ENCODE results near the gene LYSMD2. TPM values are rescaled to one million over a fixed set of nuclear protein-coding genes. Genes with fewer than 3 reads are reported as not detected.

LYSMD2 gene
- total and polyA plus RNA-seq, 9 donors = 5.9 to 8.1 (median 6.8) TPM

DNA sequence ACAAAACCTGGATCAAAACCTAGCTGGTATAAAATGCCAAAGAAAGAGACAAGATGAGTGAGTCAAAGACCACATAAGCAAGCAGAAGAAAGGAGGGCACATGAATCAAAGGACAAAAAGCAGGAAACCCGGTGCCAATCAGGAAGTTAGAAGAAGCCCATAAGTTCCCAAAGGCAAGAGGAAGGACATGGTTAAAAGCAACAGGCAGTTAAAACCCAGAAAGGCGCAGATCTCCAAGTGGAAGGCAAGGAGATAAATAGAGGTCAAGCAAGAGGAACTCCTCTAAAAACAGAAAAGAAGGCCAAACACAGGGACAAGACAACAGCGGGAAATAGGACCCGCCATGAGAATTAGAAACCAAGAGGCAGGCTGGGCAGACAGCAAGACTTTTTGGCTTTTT lies 18.3 kb upstream of the LYSMD2 start:
- H3K9me3 ChIP-seq (replicated peaks; ENCODE audit: control insufficient read depth, low read depth, low read length) = peaks cover 2% of the 10 kb centered on the region
- H3K27me3 ChIP-seq (ENCODE audit: control insufficient read depth, insufficient read depth, low read length) = peaks cover 7% of the 10 kb centered on the region
- H3K4me3 ChIP-seq (ENCODE audit: low read length) = no peak overlapping the region
- H3K36me3 ChIP-seq (ENCODE audit: control insufficient read depth, insufficient read depth, low read length) = no peaks in the 10 kb centered on the region
- no peak for DNase-seq
- H3K27ac ChIP-seq (ENCODE audit: low read length) = no peak overlapping the region
- WGBS (ENCODE audit: insufficient coverage) = 63% methylated on average over 3 of the region's 4 CpGs
- H3K4me1 ChIP-seq (ENCODE audit: control insufficient read depth, insufficient read depth, low read length) = peaks cover 17% of the 10 kb centered on the region

DNA sequence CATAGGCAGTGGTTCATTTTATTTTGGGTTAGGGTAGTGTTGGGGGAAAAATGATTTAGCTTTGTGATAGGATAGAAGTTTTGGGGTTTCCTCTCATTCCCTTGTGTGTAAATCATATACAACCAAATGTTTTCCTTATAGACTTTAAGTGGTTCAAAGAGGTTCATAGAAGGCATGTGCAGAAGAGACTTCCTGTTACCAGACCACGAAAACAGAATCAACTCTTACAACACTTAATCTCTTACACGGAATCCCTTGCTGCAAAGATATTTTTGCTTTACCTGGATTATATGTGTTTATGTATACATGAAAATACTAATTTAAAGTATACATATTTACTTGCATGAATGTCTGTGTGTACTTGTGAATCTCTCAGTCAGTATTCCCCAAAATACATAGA lies 16.8 kb upstream of the LYSMD2 start:
- Histone ChIP-seq H3K9me3 (replicated peaks; ENCODE audit: control insufficient read depth, low read depth, low read length) (no peaks in the 10 kb centered on the region), H3K27ac (ENCODE audit: low read length) (no peak overlapping the region), H3K4me3 (ENCODE audit: low read length) (no peak overlapping the region), H3K4me1 (ENCODE audit: control insufficient read depth, insufficient read depth, low read length) (peaks cover 16% of the 10 kb centered on the region), H3K27me3 (ENCODE audit: control insufficient read depth, insufficient read depth, low read length) (peaks cover 19% of the 10 kb centered on the region), H3K36me3 (ENCODE audit: control insufficient read depth, insufficient read depth, low read length) (no peaks in the 10 kb centered on the region)
- no CpG with 5 or more reads among the region's 2 CpGs for WGBS (ENCODE audit: insufficient coverage)
- no peak for DNase-seq

DNA sequence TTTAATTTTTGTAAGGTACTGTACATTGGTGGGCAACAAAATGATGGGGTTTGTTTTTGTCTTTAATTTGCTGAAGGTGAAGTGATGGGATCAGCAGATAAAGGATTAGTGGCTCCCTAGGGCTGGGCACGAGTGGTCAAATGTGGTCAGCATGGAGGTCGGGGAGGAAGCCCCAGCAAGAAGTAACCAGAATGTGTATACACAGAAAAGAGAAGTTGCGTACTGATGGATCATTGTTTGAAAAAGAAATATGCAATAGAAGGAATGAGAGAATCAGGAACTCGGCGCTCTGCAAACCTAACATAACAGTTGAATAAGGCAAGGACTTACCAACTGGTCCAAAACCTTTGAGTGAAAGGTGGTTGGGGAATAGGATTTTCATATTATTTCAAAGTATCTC lies 15.4 kb upstream of the LYSMD2 start:
- peaks cover 12% of the 10 kb centered on the region for H3K4me1 ChIP-seq (ENCODE audit: control insufficient read depth, insufficient read depth, low read length)
- no peaks in the 10 kb centered on the region for H3K9me3 ChIP-seq (replicated peaks; ENCODE audit: control insufficient read depth, low read depth, low read length)
- no peaks in the 10 kb centered on the region for H3K36me3 ChIP-seq (ENCODE audit: control insufficient read depth, insufficient read depth, low read length)
- no peak overlapping the region for H3K27ac ChIP-seq (ENCODE audit: low read length)
- WGBS (ENCODE audit: insufficient coverage) = 100% methylated on average over 2 of the region's 5 CpGs
- H3K27me3 ChIP-seq (ENCODE audit: control insufficient read depth, insufficient read depth, low read length) = peaks cover 23% of the 10 kb centered on the region
- no peak overlapping the region for H3K4me3 ChIP-seq (ENCODE audit: low read length)
- DNase-seq = no peak

DNA sequence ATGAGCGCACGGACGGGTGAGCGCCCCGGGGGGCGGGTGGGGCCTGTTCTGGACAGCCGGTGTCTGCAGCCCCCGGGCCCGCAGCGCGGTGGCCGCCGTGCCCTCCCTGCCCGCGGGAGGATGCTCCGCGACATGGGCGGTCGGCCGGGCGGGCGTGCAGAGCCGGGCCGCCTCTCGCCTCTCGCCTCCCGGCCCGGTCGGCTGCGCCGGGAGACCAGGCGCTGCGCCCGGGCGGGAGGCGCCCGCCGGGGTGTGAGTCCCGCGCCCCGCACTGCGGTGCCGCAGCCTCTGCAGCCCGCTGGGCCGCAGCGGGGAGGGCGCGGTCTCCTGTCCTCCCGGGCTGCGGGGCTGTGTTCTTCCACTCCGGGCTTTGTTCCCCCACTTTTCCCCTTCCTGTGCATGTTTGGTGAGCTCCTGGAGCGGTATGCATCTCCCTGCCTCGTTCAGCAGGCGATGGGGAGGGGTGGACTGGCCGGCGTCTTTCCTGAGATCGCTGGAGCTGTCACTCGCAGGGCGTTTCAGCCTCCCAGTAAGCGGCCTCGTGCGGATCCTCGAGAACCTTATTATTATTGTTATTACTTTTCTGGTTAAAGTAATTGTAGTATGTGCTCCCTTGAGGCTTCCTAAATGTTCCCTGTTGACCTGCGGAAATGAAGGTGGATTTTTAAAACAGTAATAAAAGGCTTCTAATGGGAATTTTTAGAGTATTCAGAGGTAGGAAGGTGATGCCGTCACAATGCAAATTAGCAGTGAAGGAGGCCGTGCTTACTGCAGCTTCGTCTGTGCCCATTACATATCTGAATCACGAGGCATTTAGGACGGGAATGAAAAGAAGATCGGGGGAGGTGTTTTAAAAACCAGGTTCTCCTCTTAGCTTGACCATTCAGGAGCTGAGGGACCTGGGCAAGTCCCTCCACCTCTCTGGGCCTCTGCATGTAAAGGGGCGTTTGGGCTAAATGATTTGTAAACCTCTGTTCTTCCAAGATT lies 14.5 kb upstream of the LYSMD2 start:
- Histone ChIP-seq H3K27me3 (ENCODE audit: control insufficient read depth, insufficient read depth, low read length) (peaks cover 24% of the 10 kb centered on the region), H3K36me3 (ENCODE audit: control insufficient read depth, insufficient read depth, low read length) (no peaks in the 10 kb centered on the region), H3K9me3 (replicated peaks; ENCODE audit: control insufficient read depth, low read depth, low read length) (no peaks in the 10 kb centered on the region), H3K4me1 (ENCODE audit: control insufficient read depth, insufficient read depth, low read length) (peaks cover 12% of the 10 kb centered on the region), H3K4me3 (ENCODE audit: low read length) (peak overlapping the region; percentile 53), H3K27ac (ENCODE audit: low read length) (no peak overlapping the region)
- peak; percentile 50 for DNase-seq
- 2% methylated on average over 57 of the region's 71 CpGs for WGBS (ENCODE audit: insufficient coverage)

DNA sequence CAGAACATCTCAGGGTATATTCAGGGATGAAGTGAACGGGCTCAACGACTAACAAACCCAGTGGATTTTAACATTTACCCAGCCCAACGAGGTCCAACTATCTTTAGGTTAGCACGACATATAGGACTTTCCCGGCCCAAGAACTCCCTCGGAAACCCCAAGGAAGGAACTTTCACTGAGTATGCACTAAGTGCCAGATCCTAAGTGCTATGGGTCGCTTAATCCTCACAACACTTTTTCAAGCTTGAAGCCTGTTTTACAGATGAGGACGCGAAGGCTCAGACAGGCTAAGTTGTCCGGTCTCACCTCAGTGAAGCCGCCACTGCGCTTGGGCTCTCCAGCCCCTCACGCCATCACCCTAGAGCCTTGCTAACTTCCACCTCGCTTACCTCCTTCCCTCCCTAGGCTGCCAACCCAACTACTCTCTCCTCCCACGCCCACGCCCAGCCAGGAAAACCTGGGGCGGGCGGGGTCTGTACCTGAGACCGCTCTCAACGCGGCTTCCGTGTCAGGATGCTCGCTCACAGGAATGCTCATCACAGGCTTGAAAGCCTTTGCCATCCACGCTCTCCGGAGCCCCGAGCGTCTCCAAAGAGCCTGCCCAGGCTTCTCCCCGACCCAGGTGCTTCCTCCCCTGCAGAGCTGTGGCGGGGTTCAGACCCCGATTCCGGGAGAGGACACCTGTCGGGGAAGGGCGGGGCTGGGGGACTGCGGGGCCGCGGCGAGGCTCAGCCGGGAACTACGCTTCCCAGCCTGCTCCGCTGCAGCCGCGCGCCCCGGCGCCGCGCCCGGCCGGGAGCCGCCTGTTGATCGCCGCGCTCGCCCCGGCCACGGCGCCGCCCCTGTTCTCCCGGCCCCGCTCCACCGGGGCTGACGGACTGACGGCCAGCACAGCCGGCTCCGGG lies 13.6 kb upstream of the LYSMD2 start, which contains the start of gene TMOD2:
Gene TMOD2 (plus strand): TSS at position 806 of the 905 bp plus-strand sequence. CDS start 14,845 bp downstream, outside the sequence.
- H3K4me3 ChIP-seq (ENCODE audit: low read length) = peak within 1 kb of the TSS; percentile 53
- peak; percentile 57 for DNase-seq
- peaks cover 26% of the 10 kb centered on the region for H3K27me3 ChIP-seq (ENCODE audit: control insufficient read depth, insufficient read depth, low read length)
- H3K9me3 ChIP-seq (replicated peaks; ENCODE audit: control insufficient read depth, low read depth, low read length) = no peaks in the 10 kb centered on the region
- whole genome bisulfite sequencing (ENCODE audit: insufficient coverage) = 4% methylated on average over 65 of the region's 65 CpGs
- H3K36me3 ChIP-seq (ENCODE audit: control insufficient read depth, insufficient read depth, low read length) = no peaks in the 10 kb centered on the region
- no peak within 1 kb of the TSS for H3K27ac ChIP-seq (ENCODE audit: low read length)
- H3K4me1 ChIP-seq (ENCODE audit: control insufficient read depth, insufficient read depth, low read length) = peaks cover 12% of the 10 kb centered on the region

DNA sequence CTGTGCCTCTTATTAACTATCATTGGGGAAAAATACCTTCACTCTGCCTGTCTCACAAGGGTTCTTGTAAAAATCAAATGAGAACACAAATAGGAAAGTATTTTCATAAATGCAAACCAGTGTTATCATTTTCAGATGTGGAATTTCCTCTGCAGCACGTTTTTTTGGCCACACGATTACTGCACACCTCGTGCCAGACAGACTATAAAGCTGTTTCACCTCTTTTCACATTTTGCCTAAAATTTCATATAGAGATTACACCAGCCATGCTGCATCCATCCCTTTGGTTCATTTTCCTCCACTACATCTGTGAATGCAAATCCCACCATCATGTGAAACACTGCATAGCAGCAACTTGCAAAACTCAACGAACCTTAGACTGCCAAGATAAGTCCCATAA lies 12.7 kb upstream of the LYSMD2 start:
- no peaks in the 10 kb centered on the region for H3K9me3 ChIP-seq (replicated peaks; ENCODE audit: control insufficient read depth, low read depth, low read length)
- H3K27ac ChIP-seq (ENCODE audit: low read length) = no peak overlapping the region
- peaks cover 12% of the 10 kb centered on the region for H3K4me1 ChIP-seq (ENCODE audit: control insufficient read depth, insufficient read depth, low read length)
- DNase-seq = no peak
- peaks cover 26% of the 10 kb centered on the region for H3K27me3 ChIP-seq (ENCODE audit: control insufficient read depth, insufficient read depth, low read length)
- no peaks in the 10 kb centered on the region for H3K36me3 ChIP-seq (ENCODE audit: control insufficient read depth, insufficient read depth, low read length)
- WGBS (ENCODE audit: insufficient coverage) = 40% methylated on average over 1 of the region's 4 CpGs
- H3K4me3 ChIP-seq (ENCODE audit: low read length) = no peak overlapping the region

DNA sequence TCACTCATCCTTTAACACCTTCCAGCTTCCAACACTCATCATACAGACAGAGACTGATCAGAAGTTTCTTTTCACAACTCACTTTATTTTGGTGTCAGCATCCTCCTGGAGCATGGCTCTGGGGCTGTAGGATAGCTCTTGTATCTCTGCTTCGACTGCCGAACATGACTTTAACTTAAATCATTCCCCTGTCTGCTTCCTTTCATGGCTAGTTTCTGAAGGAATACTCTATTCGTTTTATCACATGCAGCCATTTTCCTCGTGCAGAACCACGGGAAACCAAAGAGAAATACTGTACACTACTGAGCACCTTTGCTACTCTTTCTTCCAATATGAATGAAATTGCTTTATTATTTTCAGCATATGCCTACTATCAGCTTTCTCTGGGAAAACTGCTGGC lies 11.9 kb upstream of the LYSMD2 start:
- no peaks in the 10 kb centered on the region for H3K9me3 ChIP-seq (replicated peaks; ENCODE audit: control insufficient read depth, low read depth, low read length)
- no peak for DNase-seq
- peaks cover 26% of the 10 kb centered on the region for H3K27me3 ChIP-seq (ENCODE audit: control insufficient read depth, insufficient read depth, low read length)
- H3K36me3 ChIP-seq (ENCODE audit: control insufficient read depth, insufficient read depth, low read length) = no peaks in the 10 kb centered on the region
- H3K27ac ChIP-seq (ENCODE audit: low read length) = no peak overlapping the region
- H3K4me1 ChIP-seq (ENCODE audit: control insufficient read depth, insufficient read depth, low read length) = peaks cover 12% of the 10 kb centered on the region
- H3K4me3 ChIP-seq (ENCODE audit: low read length) = no peak overlapping the region
- WGBS (ENCODE audit: insufficient coverage) = 56% methylated on average over 3 of the region's 5 CpGs

DNA sequence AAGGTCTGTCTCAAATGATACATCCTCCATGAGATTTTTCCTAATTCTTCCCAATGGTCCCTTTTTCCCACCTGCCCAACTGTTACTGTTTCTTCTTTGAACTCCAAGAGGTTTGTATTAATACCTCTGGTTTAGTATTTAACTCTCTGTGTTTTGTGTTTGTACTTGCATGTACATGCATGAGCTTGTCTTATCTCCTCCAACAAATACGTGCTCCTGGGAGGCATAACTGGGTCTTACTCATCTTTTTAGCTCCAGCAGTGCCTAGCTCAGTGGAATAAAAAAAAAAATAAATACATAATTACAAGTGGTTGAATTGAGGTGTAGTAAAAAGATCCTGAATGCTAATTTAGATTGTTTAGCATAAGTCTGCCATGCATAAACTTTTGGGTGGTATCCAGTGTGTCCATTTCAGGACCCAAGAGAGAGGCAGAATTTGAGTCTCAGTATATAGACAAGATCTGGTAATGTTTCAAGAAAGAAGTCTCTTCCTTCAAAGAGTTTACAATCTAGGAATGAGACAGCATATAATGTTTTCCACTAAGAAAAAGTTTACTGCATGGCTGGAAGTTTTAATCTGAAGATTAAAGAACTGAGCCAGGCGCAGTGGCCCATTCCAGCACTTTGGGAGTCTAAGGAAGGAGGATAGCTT lies 1.7 kb upstream of the LYSMD2 start:
- Histone ChIP-seq H3K9me3 (replicated peaks; ENCODE audit: control insufficient read depth, low read depth, low read length) (no peaks in the 10 kb centered on the region), H3K4me3 (ENCODE audit: low read length) (no peak overlapping the region), H3K36me3 (ENCODE audit: control insufficient read depth, insufficient read depth, low read length) (no peaks in the 10 kb centered on the region), H3K27me3 (ENCODE audit: control insufficient read depth, insufficient read depth, low read length) (peaks cover 3% of the 10 kb centered on the region), H3K27ac (ENCODE audit: low read length) (no peak overlapping the region), H3K4me1 (ENCODE audit: control insufficient read depth, insufficient read depth, low read length) (peaks cover 6% of the 10 kb centered on the region)
- DNase-seq = no peak
- WGBS (ENCODE audit: insufficient coverage) = 100% methylated on average over 1 of the region's 2 CpGs

DNA sequence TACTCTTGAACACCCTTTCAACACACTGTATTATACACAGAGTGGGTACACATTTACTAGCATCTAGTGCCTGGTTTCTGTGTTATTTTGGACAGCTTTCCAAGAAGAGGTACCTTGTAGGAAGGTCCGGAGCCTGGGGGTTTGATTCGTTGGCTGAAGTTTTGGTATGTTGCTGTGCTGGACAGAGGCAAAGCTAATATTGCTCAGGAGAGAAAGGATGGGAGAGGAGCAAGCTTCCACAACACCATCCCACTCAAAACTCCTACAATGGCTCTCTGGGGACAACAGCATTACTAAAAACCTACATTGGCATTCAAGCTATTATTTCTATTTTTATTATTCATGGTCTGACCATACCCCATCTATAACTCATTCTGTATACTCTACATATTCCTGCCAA lies 1.1 kb upstream of the LYSMD2 start:
- no peaks in the 10 kb centered on the region for H3K36me3 ChIP-seq (ENCODE audit: control insufficient read depth, insufficient read depth, low read length)
- no CpG with 5 or more reads among the region's 2 CpGs for WGBS (ENCODE audit: insufficient coverage)
- no peak for DNase-seq
- no peak overlapping the region for H3K4me3 ChIP-seq (ENCODE audit: low read length)
- peaks cover 3% of the 10 kb centered on the region for H3K27me3 ChIP-seq (ENCODE audit: control insufficient read depth, insufficient read depth, low read length)
- no peak overlapping the region for H3K27ac ChIP-seq (ENCODE audit: low read length)
- no peaks in the 10 kb centered on the region for H3K9me3 ChIP-seq (replicated peaks; ENCODE audit: control insufficient read depth, low read depth, low read length)
- H3K4me1 ChIP-seq (ENCODE audit: control insufficient read depth, insufficient read depth, low read length) = peaks cover 6% of the 10 kb centered on the region
